PC-3 (cell line): ENCODE measurements around the gene ATP5ME. TPM values are rescaled to one million over a fixed set of nuclear protein-coding genes. Genes with fewer than 3 reads are reported as not detected.

ENCODE experiments used
- ATAC-seq: fragments of 200-7000 bp; cut with Tn5 transposase; 2 replicates; pipeline ENCODE4 v1.9.1; 2020; ENCODE audit warnings: mild to moderate bottlenecking, moderate library complexity
- BruUV-seq: library from RNA; stranded (reverse); fragments of 400-500 nt; replicated peaks from 2 replicates; lab custom pipeline; 2021; lab: Mats Ljungman, UMichigan
- CTCF ChIA-PET: fragments of 300-600 bp; sonication (Branson Sonifier 250); formaldehyde crosslinking; loops from one replicate; lab custom pipeline; 2022; ENCODE audit warnings: antibody characterized with exemption; lab: Charles Lee
- POLR2A ChIA-PET: fragments of 300-600 bp; sonication (Branson Sonifier 250); formaldehyde crosslinking; loops from one replicate; lab custom pipeline; 2022; ENCODE audit warnings: antibody characterized with exemption; ENCODE audit not compliant: unreplicated experiment; lab: Charles Lee
- DNase-seq: peaks from one replicate; pipeline ENCODE4 v3.0.0-alpha.2; 2015
- H2AFZ ChIP-seq: fragments of 300-600 bp; sonication (generic); 2 replicates; pipeline ENCODE4 v1.6.0; 2016; ENCODE audit warnings: antibody characterized with exemption, low read length
- H3F3A ChIP-seq: fragments of 300-600 bp; sonication (generic); one replicate; pipeline ENCODE4 v1.6.0; 2017; ENCODE audit warnings: antibody characterized with exemption, low read length, control low read depth, mild to moderate bottlenecking; ENCODE audit not compliant: unreplicated experiment
- H3K27ac ChIP-seq: fragments of 300-600 bp; sonication (generic); 2 replicates; pipeline ENCODE4 v1.5.1; 2016; ENCODE audit warnings: mild to moderate bottlenecking, low read length
- H3K27me3 ChIP-seq: fragments of 300-600 bp; sonication (generic); 2 replicates; pipeline ENCODE4 v1.6.1; 2016; ENCODE audit warnings: low read length, mixed read lengths
- H3K36me3 ChIP-seq: fragments of 300-600 bp; sonication (generic); 2 replicates; pipeline ENCODE4 v1.6.1; 2016; ENCODE audit warnings: low read depth, mixed run types, low read length, mixed read lengths
- H3K4me1 ChIP-seq: fragments of 300-600 bp; sonication (generic); 2 replicates; pipeline ENCODE4 v1.5.1; 2016; ENCODE audit warnings: low read length; ENCODE audit not compliant: insufficient read depth
- H3K4me2 ChIP-seq: fragments of 300-600 bp; sonication (generic); 2 replicates; pipeline ENCODE4 v1.6.0; 2016; ENCODE audit warnings: low read length
- H3K4me3 ChIP-seq: fragments of 300-600 bp; sonication (generic); 2 replicates; pipeline ENCODE4 v1.5.1; 2016; ENCODE audit warnings: mild to moderate bottlenecking, low read length, mixed read lengths
- H3K79me2 ChIP-seq: fragments of 300-600 bp; sonication (generic); 2 replicates; pipeline ENCODE4 v1.6.1; 2017; ENCODE audit warnings: low read length, mixed read lengths
- H3K9ac ChIP-seq: fragments of 300-600 bp; sonication (generic); 2 replicates; pipeline ENCODE4 v1.6.0; 2016; ENCODE audit warnings: mild to moderate bottlenecking, low read length
- H3K9me2 ChIP-seq: fragments of 300-600 bp; sonication (generic); replicated peaks from 2 replicates; pipeline ENCODE4 v1.6.1; 2016; ENCODE audit warnings: mixed run types, low read length, mixed read lengths
- H3K9me3 ChIP-seq: fragments of 300-600 bp; sonication (generic); 2 replicates; pipeline ENCODE4 v1.6.1; 2016; ENCODE audit warnings: low read length, mixed read lengths
- H4K20me1 ChIP-seq: fragments of 300-600 bp; sonication (generic); 2 replicates; pipeline ENCODE4 v1.6.1; 2016; ENCODE audit warnings: low read length, mixed read lengths
- EZH2 ChIP-seq: fragments of 300-600 bp; sonication (generic); IDR thresholded peaks from one replicate; pipeline ENCODE4 v1.6.1; 2017; ENCODE audit warnings: antibody characterized with exemption, mild to moderate bottlenecking, low read length; ENCODE audit not compliant: unreplicated experiment
- EZH2phosphoT487 ChIP-seq: fragments of 300-600 bp; sonication (generic); IDR thresholded peaks from 2 replicates; pipeline ENCODE4 v1.6.1; 2018; ENCODE audit warnings: mild to moderate bottlenecking, antibody characterized with exemption, low read length, borderline replicate concordance
- intact Hi-C: fragments of 100-400 bp; cut with micrococcal nuclease; formaldehyde crosslinking; loops from 2 replicates; pipeline ENCODE4 v1.9.0; 2023
- total RNA-seq: library from RNA; depleted of rRNA; stranded (reverse); fragments of >200 nt; gene quantifications from 2 replicates; pipeline ENCODE4 v1.2.3, GENCODE V29; 2014
- TF ChIP-seq, protein P1 (sequence below): fragments of 300-600 bp; sonication (generic); conservative IDR thresholded peaks from 2 replicates; pipeline ENCODE4 v1.5.1; 2017; ENCODE audit warnings: antibody characterized with exemption, low read depth, mild to moderate bottlenecking, low read length

Gene ATP5ME
- total RNA-seq, 1 experiment from 2014 or later: 579 TPM

DNA sequence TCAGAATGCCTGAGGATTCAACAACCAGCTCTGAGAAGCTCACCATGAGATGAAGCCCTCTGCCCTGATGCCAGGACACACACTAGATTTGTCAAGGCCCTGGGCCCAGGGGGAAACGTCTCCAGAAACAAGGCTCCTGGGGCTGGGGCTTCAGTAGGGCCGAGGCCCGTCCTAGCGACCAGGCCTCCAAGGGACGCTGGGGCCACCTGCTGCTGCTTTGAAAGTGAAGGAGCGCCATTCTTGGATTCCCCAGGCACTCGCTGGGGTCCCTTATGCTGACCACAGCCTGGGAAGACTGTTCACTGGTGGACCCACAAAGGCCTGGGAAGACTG lies 24.8 kb downstream of the ATP5ME start:
- H3K27ac ChIP-seq: no peak overlapping the region
- H3K4me1 ChIP-seq: no peaks in the 10 kb centered on the region
- H3K9me2 ChIP-seq: no peaks in the 10 kb centered on the region
- no peak for ATAC-seq
- no peaks in the 10 kb centered on the region for H3K27me3 ChIP-seq
- H3K9ac ChIP-seq: no peak overlapping the region
- H3K36me3 ChIP-seq: no peaks in the 10 kb centered on the region
- DNase-seq: no peak
- POLR2A ChIA-PET: no interaction called here
- intact Hi-C loops: no loop called here
- TF ChIP-seq EZH2phosphoT487 (no peak), EZH2 (no peak)
- TF ChIP-seq, protein P1, sequence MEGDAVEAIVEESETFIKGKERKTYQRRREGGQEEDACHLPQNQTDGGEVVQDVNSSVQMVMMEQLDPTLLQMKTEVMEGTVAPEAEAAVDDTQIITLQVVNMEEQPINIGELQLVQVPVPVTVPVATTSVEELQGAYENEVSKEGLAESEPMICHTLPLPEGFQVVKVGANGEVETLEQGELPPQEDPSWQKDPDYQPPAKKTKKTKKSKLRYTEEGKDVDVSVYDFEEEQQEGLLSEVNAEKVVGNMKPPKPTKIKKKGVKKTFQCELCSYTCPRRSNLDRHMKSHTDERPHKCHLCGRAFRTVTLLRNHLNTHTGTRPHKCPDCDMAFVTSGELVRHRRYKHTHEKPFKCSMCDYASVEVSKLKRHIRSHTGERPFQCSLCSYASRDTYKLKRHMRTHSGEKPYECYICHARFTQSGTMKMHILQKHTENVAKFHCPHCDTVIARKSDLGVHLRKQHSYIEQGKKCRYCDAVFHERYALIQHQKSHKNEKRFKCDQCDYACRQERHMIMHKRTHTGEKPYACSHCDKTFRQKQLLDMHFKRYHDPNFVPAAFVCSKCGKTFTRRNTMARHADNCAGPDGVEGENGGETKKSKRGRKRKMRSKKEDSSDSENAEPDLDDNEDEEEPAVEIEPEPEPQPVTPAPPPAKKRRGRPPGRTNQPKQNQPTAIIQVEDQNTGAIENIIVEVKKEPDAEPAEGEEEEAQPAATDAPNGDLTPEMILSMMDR: no peak
- no peak overlapping the region for H2AFZ ChIP-seq
- no peaks in the 10 kb centered on the region for H4K20me1 ChIP-seq
- BruUV-seq: no TSS peak
- CTCF ChIA-PET: no interaction called here
- H3F3A ChIP-seq: no peaks in the 10 kb centered on the region
- no peak overlapping the region for H3K4me2 ChIP-seq
- H3K9me3 ChIP-seq: no peaks in the 10 kb centered on the region
- H3K4me3 ChIP-seq: no peak overlapping the region
- H3K79me2 ChIP-seq: no peaks in the 10 kb centered on the region

DNA sequence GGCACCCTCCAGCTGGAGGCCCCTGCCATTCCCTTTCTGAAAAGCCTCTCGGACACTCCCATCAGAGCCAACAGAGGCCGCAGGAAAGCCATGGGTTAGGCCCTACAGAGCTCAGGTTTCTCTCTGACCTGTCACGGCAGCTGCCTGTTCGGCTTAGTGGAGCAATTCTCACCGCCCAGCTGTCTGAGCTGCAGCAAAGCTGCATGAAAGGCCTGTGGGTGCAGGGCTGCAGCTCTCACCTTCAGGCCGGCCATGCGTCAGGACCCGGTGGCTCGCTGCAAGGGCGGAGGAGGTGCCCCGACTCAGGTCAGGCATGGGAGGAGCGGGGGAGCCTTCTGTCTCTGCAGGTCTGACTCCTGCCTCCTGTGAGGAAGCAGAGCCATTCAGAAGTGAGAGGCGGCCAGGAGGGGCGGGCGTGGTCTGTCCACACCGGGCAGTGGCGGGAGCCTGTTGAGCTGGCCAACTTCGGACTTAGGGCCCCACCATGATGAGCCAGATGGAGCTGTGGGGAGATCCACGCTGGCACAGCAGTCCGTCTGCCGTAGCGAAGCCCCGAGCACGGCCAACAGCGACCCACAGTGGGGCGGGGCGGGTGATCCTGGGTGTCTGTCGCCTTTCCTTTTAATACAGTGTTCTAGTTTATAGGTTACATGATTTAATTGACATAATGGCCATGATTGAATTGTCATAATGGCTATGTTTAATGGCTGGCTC lies 25.3 kb downstream of the ATP5ME start:
- Histone ChIP-seq H3K4me3 (no peak overlapping the region), H3K4me1 (no peaks in the 10 kb centered on the region), H3K36me3 (no peaks in the 10 kb centered on the region), H3K79me2 (no peaks in the 10 kb centered on the region), H3K9me2 (no peaks in the 10 kb centered on the region), H3F3A (no peaks in the 10 kb centered on the region), H2AFZ (no peak overlapping the region), H3K9ac (no peak overlapping the region), H3K27me3 (no peaks in the 10 kb centered on the region), H4K20me1 (no peaks in the 10 kb centered on the region), H3K27ac (no peak overlapping the region), H3K9me3 (no peaks in the 10 kb centered on the region), H3K4me2 (no peak overlapping the region)
- intact Hi-C loops: no loop called here
- ChIA-PET CTCF (no interaction called here), POLR2A (no interaction called here)
- ATAC-seq: no peak
- TF ChIP-seq EZH2: no peak
- DNase-seq: no peak
- no TSS peak for BruUV-seq

DNA sequence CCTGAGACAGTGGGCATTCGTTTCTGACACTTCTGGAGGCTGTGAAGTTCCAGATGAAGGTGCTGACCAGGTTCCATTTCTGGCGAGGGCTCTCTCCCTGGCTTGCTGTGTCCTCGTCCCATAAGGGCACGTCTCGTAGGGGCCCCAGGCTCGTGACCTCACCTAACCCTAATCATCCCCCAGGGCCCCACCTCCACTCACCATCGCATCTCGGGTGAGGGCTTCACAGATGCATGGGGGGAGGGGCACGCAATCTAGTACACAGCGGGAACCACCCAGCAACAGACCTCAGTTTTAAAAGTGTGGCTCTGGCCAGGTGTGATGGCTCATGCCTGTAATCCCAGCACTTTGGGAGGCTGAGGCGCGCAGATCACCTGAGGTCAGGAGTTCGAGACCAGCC lies 26.6 kb downstream of the ATP5ME start:
- H3K4me3 ChIP-seq: no peak overlapping the region
- no peaks in the 10 kb centered on the region for H3K4me1 ChIP-seq
- H3K9ac ChIP-seq: no peak overlapping the region
- DNase-seq (no peak), ATAC-seq (no peak)
- no TSS peak for BruUV-seq
- H4K20me1 ChIP-seq: no peaks in the 10 kb centered on the region
- intact Hi-C loops: no loop called here
- H3K4me2 ChIP-seq: no peak overlapping the region
- H3K9me3 ChIP-seq: no peaks in the 10 kb centered on the region
- CTCF ChIA-PET: no interaction called here
- H3K27ac ChIP-seq: no peak overlapping the region
- POLR2A ChIA-PET: no interaction called here
- no peaks in the 10 kb centered on the region for H3K27me3 ChIP-seq
- no peaks in the 10 kb centered on the region for H3K36me3 ChIP-seq
- H2AFZ ChIP-seq: no peak overlapping the region
- H3K79me2 ChIP-seq: no peaks in the 10 kb centered on the region
- TF ChIP-seq, protein P1: no peak
- TF ChIP-seq EZH2: no peak
- no peaks in the 10 kb centered on the region for H3F3A ChIP-seq
- no peaks in the 10 kb centered on the region for H3K9me2 ChIP-seq
